D721Med (cell line): ENCODE data around the gene DENND2A.

ENCODE experiments used
- DNase-seq: peaks from one replicate; pipeline ENCODE4 v3.0.0; 2011; ENCODE audit warnings: low spot score; ENCODE audit not compliant: insufficient read length
- FAIRE-seq: peaks from 2 replicates; lab custom pipeline; 2011; peaks lifted over from hg19 to GRCh38; lab: Jason Lieb, UNC
- TF ChIP-seq, protein P1 (sequence below): IDR thresholded peaks from 2 replicates; pipeline ENCODE4 v1.5.1; 2012; ENCODE audit warnings: mild to moderate bottlenecking, control low read depth; ENCODE audit not compliant: insufficient read depth; ENCODE audit errors: missing control alignments

Gene DENND2A

DNA sequence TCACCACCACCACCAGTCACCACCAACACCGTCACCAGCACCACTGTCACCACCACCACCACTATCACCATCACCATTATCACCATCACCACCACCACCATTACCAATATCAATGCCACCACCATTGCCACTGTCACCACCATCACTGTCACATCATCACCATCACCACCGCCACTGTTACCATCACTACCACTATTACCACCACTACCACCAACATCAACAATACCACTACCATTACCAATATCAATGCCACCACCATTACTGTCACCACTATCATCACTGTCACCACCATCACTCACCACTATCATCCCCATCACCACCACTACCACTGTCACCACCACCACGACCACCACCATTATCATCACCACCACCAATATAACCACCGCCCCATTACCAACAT is 14.0 kb upstream of the DENND2A start:
- no peak for DNase-seq
- FAIRE-seq: no peak

DNA sequence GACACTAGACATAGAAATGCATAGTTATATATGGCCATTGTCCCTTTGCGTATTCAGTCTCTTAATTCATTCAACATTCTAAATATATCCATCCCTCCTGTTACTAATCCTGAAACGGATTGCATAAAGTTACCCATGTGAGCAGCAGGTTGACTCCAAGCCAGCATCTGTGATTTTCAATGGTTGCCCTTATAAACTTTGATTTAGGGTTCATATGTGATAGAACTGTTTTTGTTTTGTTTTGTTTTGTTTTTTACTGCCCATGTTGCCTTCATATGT is 13.4 kb upstream of the DENND2A start:
- no peak for DNase-seq
- FAIRE-seq: no peak
- TF ChIP-seq, protein P1, sequence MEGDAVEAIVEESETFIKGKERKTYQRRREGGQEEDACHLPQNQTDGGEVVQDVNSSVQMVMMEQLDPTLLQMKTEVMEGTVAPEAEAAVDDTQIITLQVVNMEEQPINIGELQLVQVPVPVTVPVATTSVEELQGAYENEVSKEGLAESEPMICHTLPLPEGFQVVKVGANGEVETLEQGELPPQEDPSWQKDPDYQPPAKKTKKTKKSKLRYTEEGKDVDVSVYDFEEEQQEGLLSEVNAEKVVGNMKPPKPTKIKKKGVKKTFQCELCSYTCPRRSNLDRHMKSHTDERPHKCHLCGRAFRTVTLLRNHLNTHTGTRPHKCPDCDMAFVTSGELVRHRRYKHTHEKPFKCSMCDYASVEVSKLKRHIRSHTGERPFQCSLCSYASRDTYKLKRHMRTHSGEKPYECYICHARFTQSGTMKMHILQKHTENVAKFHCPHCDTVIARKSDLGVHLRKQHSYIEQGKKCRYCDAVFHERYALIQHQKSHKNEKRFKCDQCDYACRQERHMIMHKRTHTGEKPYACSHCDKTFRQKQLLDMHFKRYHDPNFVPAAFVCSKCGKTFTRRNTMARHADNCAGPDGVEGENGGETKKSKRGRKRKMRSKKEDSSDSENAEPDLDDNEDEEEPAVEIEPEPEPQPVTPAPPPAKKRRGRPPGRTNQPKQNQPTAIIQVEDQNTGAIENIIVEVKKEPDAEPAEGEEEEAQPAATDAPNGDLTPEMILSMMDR: no peak

More for the DNA sequence above, 14.0 kb upstream of the DENND2A start:
- TF ChIP-seq, protein P1: no peak

DNA sequence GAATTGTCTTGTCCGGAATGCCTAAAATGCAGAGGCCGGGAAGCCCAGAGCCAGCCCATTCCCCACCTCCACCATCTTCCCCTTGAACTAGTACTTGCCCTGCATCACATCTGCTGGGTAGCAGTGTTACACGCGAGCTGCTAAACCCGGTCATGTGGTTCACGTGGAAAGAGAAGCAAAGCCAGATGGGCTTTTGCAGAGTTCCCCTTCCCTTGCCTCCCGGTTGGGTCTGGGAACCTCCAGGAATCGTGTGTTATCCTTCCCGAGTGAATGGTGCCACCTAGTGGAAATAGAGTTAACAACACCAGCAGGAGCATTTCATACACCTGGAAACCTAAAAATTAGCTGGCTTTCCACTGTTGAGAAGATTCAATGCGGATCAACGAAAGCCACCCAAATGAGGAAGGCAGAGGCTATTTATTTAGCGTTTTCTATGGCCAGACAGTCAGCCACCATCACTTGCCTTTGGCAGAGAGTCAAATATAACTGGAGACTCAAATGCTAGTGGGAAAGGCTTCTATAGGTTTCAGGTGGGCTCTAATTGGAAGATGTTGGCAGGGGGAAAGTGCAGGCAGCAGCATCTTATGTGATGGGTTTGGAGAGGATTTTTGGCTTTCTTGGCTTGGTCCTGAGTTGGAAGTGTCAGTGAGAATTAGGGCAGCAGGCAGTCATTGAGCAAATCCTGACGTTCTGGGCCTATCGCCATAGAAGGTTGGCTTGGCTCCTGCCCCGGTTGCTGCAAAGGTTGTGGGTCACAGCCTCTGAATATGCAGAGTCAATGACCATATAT is 12.9 kb upstream of the DENND2A start:
- DNase-seq (no peak), FAIRE-seq (no peak)
- TF ChIP-seq, protein P1: peak; percentile 94

DNA sequence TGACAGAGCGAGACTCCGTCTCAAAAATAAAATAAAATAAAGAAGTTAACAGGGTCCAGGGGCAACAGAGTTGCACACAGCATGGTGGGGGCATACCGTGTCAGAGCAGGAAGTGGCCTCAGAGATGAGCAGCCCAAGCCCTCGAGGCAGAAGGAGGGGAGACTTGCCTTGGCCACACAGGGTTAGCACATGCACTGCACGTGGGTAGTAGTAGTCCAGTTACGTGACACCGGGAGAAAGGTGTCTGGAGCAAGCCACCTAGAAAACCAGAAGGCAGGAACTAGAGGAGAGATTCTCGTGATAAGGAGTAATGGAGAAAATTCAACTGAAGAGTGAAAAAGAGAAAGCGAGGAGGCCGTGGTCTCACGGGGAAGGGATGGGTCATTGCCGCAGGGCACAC is 9.8 kb upstream of the DENND2A start:
- DNase-seq (no peak), FAIRE-seq (no peak)
- TF ChIP-seq, protein P1: no peak

DNA sequence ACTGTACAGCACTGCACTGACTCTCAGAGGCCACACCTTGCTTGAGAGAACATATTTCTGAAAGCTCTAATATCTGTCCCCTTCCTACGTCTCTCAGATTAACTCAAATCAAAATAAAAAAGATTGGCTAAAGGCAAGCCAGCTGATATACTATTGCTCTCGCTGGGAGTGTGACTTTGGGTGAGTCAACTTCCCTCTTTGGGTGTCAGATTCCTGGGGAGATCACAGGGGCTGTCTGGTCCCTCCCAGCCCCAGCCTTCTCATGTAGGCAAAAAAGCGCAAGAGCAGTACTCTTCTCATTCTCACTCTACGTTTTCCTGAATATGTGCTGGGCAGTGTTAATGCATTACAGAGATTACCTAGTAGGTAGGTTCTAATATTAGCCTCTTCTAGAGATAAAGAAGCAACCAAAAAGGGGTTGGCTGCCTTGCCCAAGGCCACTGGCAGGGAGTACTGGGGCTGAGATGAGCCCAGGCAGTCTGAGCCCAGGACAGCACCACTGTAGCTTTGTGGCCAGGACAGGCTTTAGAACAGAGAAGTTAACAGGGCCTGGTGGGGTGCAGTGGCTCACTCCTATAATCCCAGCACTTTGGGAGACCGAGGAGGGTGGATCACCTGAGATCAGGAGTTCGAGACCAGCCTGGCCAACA is 9.1 kb upstream of the DENND2A start:
- no peak for FAIRE-seq
- TF ChIP-seq, protein P1: no peak

DNA sequence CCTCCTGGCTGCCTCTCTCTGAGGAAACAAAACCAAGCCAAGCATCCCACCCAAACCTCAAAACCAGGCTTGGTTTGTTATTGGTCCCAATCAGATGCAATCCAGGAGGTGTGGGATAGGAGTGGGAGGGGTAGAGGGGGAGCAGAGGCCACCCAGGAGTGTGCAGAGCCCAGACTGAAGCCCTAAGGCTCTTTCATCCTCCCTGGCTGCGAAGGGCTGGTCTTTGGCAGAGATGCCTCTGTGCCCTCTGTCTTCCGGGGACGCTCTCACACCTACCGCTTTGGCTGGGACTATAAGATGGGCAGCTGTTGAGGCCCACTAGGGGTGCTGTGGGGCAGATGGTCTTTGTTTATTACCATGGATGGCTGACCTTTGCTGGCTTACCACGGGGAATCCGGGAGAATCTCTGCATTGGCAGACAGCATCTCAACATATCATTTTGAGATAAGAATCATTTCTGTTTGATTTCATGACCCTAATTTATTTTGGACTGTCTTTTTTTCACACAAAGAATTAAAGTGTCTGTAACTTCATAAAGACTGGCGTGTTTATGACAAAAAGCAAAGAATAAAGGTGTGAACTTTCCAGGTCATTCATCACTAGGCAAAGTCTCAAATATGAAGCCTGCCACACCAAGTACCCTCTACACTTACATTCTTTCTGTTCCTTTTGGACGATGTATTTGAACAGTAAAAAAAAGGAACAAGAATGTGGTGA is 6.5 kb upstream of the DENND2A start:
- FAIRE-seq (no peak), DNase-seq (no peak)
- TF ChIP-seq, protein P1: peak; percentile 46

More for the DNA sequence above, 9.1 kb upstream of the DENND2A start:
- no peak for DNase-seq
